NOMO-1 treated with DMSO at 0.1 percent for 48 hours (cell line): Measurements from ENCODE around the gene SDSL.
A peak's percentile ranks its signal among the peaks of the same experiment; 100 is the strongest.

Source experiments
- DNase-seq: peaks from one replicate; lab custom pipeline; 2025; ENCODE audit not compliant: unreplicated experiment; lab: John Stamatoyannopoulos, UW

SDSL gene

DNA sequence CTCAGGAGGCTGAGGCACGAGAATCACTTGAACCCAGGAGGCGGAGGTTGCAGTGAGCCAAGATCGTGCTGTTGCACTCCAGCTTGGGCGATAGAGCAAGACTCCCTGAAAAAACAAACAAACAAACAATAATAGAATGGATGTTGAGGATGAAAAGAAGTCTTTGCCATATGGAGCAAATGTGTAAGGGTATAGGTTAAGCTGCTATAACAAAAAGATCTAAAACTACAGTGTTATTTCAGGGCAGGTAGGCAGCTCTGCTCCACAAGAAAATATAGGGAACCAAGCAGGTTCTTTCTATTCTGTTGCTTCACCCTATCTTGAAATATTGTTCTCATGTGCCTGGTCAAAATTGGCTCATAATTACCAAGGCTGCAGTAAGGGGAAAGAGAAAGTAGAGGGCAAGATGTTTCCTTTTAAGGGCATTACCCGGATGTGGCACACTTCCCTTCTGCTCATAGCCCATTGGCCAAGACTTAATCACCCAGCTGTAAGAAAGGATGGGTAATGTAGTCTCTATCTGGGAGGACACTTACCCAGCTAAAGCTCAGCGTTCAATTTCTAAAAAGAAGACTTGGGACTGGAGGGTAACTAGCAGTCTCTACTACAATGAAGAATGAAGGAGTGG, 23.5 kb downstream of the SDSL start:
- peak; percentile 95 for DNase-seq

DNA sequence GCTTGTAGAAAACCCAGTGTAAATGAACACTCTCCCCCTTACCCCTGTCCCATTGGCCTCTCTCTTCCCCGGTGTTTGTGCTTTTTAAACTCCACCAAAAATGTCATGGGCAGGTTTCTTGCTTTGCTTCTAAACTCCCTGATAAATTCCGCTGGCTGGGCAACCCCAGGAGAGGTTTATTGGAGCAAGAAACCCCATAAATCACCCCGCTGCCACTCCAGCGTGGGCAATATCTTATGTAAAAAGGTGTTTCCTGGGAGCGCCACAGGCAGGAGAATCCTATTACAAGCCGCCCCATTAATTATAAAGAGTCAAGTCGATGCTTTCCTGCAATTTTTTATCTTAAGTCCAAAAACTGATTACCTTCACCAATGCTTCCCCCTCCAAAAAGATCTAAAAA, 26.7 kb downstream of the SDSL start:
- no peak for DNase-seq

- no peak for DNase-seq
These were observed 27.1 kb downstream of the SDSL start for GRCh38 chr12:113449299-113449698.

- no peak for DNase-seq
These were observed 27.7 kb downstream of the SDSL start for GRCh38 chr12:113449839-113450238.

GRCh38 chr12:113452458-113452857, 30.3 kb downstream of the SDSL start:
- DNase-seq, result no peak

- no peak for DNase-seq
These were observed 31.1 kb downstream of the SDSL start for GRCh38 chr12:113453330-113453729.

- no peak for DNase-seq
These were observed 34.0 kb downstream of the SDSL start for GRCh38 chr12:113456199-113456598.

- DNase-seq, result no peak
These were observed 34.6 kb downstream of the SDSL start for GRCh38 chr12:113456761-113457160.

DNA sequence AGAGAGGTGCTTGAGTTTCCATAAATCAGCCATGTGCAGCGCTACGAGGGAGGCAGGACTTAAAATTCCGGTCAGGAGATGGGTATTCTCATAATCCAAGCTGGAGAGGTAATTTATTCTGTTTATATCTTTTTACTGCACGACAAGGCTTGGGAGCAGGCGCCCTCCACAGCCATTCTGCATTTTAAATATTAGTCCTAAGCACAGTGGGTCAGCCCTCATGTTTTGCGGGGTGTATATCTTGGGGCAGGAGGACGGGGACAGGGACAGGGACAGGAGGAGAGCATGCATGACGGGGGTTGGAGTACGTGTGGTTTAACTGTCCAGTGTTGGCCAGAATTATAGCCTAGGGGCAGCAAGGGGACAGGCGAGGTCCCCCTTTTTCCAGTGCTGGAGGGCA, 35.0 kb downstream of the SDSL start:
- DNase-seq, result no peak

- no peak for DNase-seq
These were observed 35.5 kb downstream of the SDSL start for GRCh38 chr12:113457710-113458109.

DNA sequence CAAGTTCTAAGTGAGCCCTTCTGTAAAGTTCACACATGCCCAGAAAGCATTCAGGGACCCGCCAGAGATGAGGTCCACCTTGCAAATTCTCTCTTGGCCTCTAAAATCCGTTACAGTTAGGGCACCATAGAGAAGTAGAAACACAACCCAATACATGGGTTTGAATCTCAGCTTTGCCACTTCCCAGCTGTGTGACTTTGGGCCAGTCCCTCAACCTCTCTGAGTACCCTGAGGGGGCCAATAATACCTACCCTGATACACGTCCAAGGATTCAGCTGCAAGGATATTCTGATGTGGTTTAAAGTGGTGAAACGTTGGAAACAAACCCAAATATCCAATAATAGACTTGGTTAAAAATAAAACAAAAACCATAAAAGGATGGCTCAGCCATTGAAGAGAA, 37.8 kb downstream of the SDSL start:
- DNase-seq, result no peak

DNA sequence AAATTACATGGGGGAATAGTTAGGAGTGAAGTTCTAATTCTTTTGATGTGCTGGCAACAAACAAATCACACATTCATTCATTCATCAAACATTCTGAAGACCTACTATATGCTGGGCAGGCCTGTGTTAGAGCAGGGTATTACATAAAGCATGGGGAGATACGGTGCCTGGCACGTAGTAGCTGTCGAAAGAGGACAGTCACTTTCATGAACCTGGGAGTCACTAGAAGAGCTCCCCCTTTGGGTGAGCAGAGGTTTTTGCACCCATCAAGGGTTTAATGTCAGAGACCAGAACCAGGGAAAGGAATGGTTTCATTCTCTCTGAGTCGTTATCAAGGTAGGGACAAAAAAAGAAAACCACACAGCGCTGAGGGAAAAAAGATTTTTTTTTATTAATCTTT, 39.5 kb downstream of the SDSL start:
- DNase-seq, result peak; percentile 38

- peak; percentile 62 for DNase-seq
These were observed 40.1 kb downstream of the SDSL start for GRCh38 chr12:113462117-113462774.

- DNase-seq, result no peak
These were observed 41.0 kb downstream of the SDSL start for GRCh38 chr12:113462998-113463745.

- DNase-seq, result no peak
These were observed 41.7 kb downstream of the SDSL start for GRCh38 chr12:113463746-113464451.

DNA sequence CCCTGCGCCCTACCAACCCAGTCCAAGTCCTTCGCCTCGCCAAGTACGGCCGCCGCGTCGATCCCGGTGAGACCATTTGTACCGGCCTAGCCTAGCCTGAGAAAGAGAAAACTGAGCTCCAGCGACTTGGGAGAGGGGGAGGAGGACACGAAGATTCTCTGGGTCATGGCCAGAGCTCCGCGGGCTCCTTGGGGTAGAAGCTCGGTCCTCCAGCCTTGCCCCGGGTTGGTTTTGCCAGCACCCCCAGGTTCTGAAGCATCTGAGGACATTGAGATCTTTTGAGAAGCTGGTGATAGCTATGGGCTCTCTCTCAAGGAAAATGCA, 42.2 kb downstream of the SDSL start:
- no peak for DNase-seq

- DNase-seq, result no peak
These were observed 42.9 kb downstream of the SDSL start for GRCh38 chr12:113464852-113465719.

GRCh38 chr12:113465808-113466453, 43.8 kb downstream of the SDSL start:
- DNase-seq, result no peak

GRCh38 chr12:113466454-113467141, 44.4 kb downstream of the SDSL start:
- no peak for DNase-seq

DNA sequence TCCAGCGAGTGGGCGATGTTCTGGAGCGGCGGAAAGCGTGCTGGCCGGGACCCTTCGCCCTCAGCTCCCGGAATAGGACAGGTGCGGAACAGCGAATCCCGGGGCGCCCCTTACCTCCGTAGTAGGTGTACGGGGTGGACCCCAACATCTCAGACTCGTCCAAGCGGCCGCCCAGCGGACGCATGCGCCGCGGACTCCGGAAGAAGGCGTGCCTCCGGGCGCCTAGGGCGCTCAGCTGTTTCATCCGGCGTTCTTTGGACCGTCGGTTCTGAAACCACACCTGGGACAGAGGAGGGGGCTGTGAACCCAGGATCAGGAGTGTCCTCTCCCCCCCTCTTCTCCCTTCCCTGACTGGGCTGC, 44.9 kb downstream of the SDSL start:
- no peak for DNase-seq
